Esophagus muscularis mucosa (tissue), 4 donors: ENCODE measurements around the gene MDFIC.

Experiments used
- EP300 ChIP-seq: sonication (generic); formaldehyde crosslinking; IDR thresholded peaks from one replicate; pipeline ENCODE4 v1.6.1; 2017; ENCODE audit warnings: antibody characterized with exemption
- POLR2A ChIP-seq: fragments of 450-650 bp; IDR thresholded peaks from one replicate; pipeline ENCODE4 v1.6.1; 2017; ENCODE audit warnings: antibody characterized with exemption, moderate library complexity, mild to moderate bottlenecking, low read depth
- TF ChIP-seq, protein P1 (sequence below), 3 experiments: fragments of 200-600 bp in 2 of 3; fragments of 450-650 bp in 1 of 3; sonication (generic) in 2 of 3; IDR thresholded peaks; one replicate each; pipeline ENCODE4 v1.5.1; 2017 to 2019; ENCODE audit warnings: antibody characterized with exemption in 3 of 3, mild to moderate bottlenecking in 2 of 3, moderate library complexity in 1 of 3

DNA sequence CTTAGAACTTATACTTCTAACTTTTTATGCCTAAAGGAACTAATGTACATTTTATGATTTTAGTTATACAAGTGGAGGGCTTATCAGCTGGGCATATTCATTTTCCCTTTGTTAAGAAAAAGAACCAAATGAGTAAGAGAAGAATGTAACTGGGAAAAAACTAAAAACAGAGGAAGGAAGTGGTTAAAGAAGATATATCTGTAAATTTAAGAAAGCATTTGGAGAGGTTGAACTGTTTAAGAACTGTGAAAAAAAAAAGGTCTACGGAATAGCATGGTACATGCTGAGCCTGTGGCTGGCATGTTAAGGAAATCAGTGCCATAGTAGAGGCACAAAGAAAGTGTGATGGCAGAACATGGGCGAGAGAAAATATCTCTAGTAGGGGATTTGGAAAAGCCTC lies 6.2 kb downstream of the MDFIC start:
- TF ChIP-seq EP300 (no peak), POLR2A (no peak)
- TF ChIP-seq, protein P1, sequence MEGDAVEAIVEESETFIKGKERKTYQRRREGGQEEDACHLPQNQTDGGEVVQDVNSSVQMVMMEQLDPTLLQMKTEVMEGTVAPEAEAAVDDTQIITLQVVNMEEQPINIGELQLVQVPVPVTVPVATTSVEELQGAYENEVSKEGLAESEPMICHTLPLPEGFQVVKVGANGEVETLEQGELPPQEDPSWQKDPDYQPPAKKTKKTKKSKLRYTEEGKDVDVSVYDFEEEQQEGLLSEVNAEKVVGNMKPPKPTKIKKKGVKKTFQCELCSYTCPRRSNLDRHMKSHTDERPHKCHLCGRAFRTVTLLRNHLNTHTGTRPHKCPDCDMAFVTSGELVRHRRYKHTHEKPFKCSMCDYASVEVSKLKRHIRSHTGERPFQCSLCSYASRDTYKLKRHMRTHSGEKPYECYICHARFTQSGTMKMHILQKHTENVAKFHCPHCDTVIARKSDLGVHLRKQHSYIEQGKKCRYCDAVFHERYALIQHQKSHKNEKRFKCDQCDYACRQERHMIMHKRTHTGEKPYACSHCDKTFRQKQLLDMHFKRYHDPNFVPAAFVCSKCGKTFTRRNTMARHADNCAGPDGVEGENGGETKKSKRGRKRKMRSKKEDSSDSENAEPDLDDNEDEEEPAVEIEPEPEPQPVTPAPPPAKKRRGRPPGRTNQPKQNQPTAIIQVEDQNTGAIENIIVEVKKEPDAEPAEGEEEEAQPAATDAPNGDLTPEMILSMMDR (IDR thresholded peaks at IDR 0.05) = no peak
